Measurements from ENCODE around the gene SERPINE3.

SERPINE3 gene

GRCh38 chr13:51328488-51328887 lies 11.0 kb upstream of the SERPINE3 start:
- no peak for DNase-seq (ENCODE audit: low read depth)

GRCh38 chr13:51329606-51330005 lies 9.9 kb upstream of the SERPINE3 start:
- DNase-seq (ENCODE audit: low read depth): no peak

GRCh38 chr13:51330791-51331190 lies 8.7 kb upstream of the SERPINE3 start:
- DNase-seq (ENCODE audit: low read depth): peak; percentile 18

- no peak for DNase-seq (ENCODE audit: low read depth)
Observed at GRCh38 chr13:51331354-51331861, 8.1 kb upstream of the SERPINE3 start.

- DNase-seq (ENCODE audit: low read depth): no peak
Observed at GRCh38 chr13:51332566-51333361, 6.7 kb upstream of the SERPINE3 start.

GRCh38 chr13:51333421-51333820 lies 6.1 kb upstream of the SERPINE3 start:
- no peak for DNase-seq (ENCODE audit: low read depth)

GRCh38 chr13:51333826-51334225 lies 5.7 kb upstream of the SERPINE3 start:
- DNase-seq (ENCODE audit: low read depth): no peak

GRCh38 chr13:51336746-51337145 lies 2.7 kb upstream of the SERPINE3 start:
- no peak for DNase-seq (ENCODE audit: low read depth)

GRCh38 chr13:51339952-51340732 lies 651 bp downstream of the SERPINE3 start:
- no peak for DNase-seq (ENCODE audit: low read depth)

- no peak for DNase-seq (ENCODE audit: low read depth)
Observed at GRCh38 chr13:51341232-51341631, 1.7 kb downstream of the SERPINE3 start.

- no peak for DNase-seq (ENCODE audit: low read depth)
Observed at GRCh38 chr13:51341791-51342190, 2.3 kb downstream of the SERPINE3 start.

- peak; percentile 32 for DNase-seq (ENCODE audit: low read depth)
Observed at GRCh38 chr13:51342706-51343105, 3.2 kb downstream of the SERPINE3 start.

GRCh38 chr13:51343475-51343874 lies 4.0 kb downstream of the SERPINE3 start:
- no peak for DNase-seq (ENCODE audit: low read depth)

- DNase-seq (ENCODE audit: low read depth): no peak
Observed at GRCh38 chr13:51346397-51346796, 6.9 kb downstream of the SERPINE3 start.

- DNase-seq (ENCODE audit: low read depth): no peak
Observed at GRCh38 chr13:51347099-51347498, 7.6 kb downstream of the SERPINE3 start.

- DNase-seq (ENCODE audit: low read depth): no peak
Observed at GRCh38 chr13:51348069-51348967, 8.8 kb downstream of the SERPINE3 start.

GRCh38 chr13:51349016-51349415 lies 9.5 kb downstream of the SERPINE3 start:
- DNase-seq (ENCODE audit: low read depth): peak; percentile 28

GRCh38 chr13:51355217-51355616 lies 15.7 kb downstream of the SERPINE3 start:
- DNase-seq (ENCODE audit: low read depth): no peak

GRCh38 chr13:51357928-51358595 lies 18.6 kb downstream of the SERPINE3 start:
- DNase-seq (ENCODE audit: low read depth): no peak

- DNase-seq (ENCODE audit: low read depth): no peak
Observed at GRCh38 chr13:51359352-51359751, 19.9 kb downstream of the SERPINE3 start.

- no peak for DNase-seq (ENCODE audit: low read depth)
Observed at GRCh38 chr13:51360489-51360888, 21.0 kb downstream of the SERPINE3 start.

- DNase-seq (ENCODE audit: low read depth): no peak
Observed at GRCh38 chr13:51361106-51361505, 21.6 kb downstream of the SERPINE3 start.
